Measurements from ENCODE around the gene NME4.

The NME4 gene

DNA sequence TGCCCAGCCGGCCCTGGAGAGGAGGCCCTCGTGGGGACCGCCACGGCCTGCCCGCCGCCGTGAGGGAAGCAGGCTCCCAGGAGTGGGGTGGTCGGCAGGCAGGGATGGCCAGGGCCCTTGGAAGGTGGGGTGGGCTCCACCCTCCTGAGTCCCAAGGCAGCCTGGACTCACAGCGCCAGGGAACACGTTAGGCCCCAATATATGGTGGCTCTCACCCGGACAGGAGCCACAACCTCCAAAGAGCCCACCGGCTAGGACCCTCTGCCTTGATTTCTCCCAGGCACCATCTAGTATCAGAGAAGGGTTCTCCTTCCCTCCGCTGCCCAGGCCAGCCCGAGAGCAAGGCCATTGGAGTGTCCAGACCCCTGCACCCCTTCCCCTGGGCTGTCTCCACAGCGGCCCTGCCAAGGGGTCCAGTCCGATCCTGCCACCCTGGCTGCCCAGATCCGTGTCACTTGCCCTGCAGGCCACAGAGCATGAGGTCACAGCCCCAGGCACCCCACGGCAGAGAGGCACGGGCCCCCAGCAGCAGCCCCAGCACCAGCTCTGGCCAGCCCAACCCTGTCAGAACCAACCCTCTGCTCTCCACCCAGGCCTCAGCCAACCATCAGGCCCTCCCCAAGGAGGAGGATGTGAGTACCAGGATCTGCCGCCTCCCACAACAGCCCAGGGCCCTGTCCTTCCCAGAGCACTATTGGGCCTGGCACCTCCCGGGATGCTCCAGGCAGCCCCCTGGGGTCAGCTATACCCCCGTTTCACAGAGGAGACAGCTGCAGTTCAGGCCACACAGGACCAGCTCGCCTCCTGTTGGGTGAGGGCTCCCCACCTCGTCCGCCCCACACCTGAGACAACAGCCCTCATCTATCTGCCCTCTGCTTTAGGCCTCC, 43.4 kb upstream of the NME4 start:
- H4K8ac ChIP-seq (ENCODE audit: low read depth, low read length): no peak overlapping the region
- H2BK5ac ChIP-seq (ENCODE audit: low read length): no peak overlapping the region
- H3K9me3 ChIP-seq (replicated peaks in 1 of 2; ENCODE audit: control insufficient read depth in 2 of 2, insufficient read depth in 1 of 2, low read depth in 1 of 2, low read length in 2 of 2): no peaks in the 10 kb centered on the region
- no peak overlapping the region for H2BK15ac ChIP-seq (ENCODE audit: low read length)
- no CpG with 5 or more reads among the region's 25 CpGs for WGBS, 2 donors (ENCODE audit: extremely low coverage in 2 of 2, insufficient read length in 2 of 2, insufficient replicate concordance in 1 of 2)
- peak overlapping the region; percentile 44 to 78 for H3K4me3 ChIP-seq (ENCODE audit: low read length in 2 of 2)
- peak overlapping the region; percentile 23 for H2AK5ac ChIP-seq (ENCODE audit: low read depth, low read length)
- peaks cover 0 to 5% of the 10 kb centered on the region in 2 donors for H3K4me1 ChIP-seq (ENCODE audit: control insufficient read depth in 2 of 2, insufficient read depth in 1 of 2, low read depth in 1 of 2, low read length in 2 of 2)
- H3K14ac ChIP-seq (ENCODE audit: low read length): no peak overlapping the region
- H3K4me2 ChIP-seq (ENCODE audit: insufficient read depth, low read length, poor library complexity, severe bottlenecking): peak overlapping the region; percentile 88
- no peak overlapping the region for H2BK120ac ChIP-seq (ENCODE audit: low read depth, low read length)
- peak overlapping the region; percentile 50 for H2BK12ac ChIP-seq (ENCODE audit: low read length)
- peak overlapping the region; percentile 93 for H3K18ac ChIP-seq (ENCODE audit: low read length)
- peak overlapping the region; percentile 92 for H2AFZ ChIP-seq (ENCODE audit: low read length)
- peak overlapping the region; percentile 68 for H4K91ac ChIP-seq (ENCODE audit: low read depth, low read length, poor library complexity)
- DNase-seq (ENCODE audit: low spot score): no peak
- peak overlapping the region; percentile 34 for H3K23ac ChIP-seq (ENCODE audit: low read depth, low read length, poor library complexity)
- peak overlapping the region; percentile 89 for H3K9ac ChIP-seq (ENCODE audit: low read depth, low read length, poor library complexity)
- peaks cover 0 to 12% (median 0%) of the 10 kb centered on the region in 3 experiments for H3K27me3 ChIP-seq (ENCODE audit: control insufficient read depth in 3 of 3, insufficient read depth in 3 of 3, low read depth in 1 of 3, low read length in 3 of 3)
- peaks cover 0 to 9% of the 10 kb centered on the region in 2 donors for H3K36me3 ChIP-seq (replicated peaks in 1 of 2; ENCODE audit: control insufficient read depth in 2 of 2, insufficient read depth in 2 of 2, low read length in 2 of 2)
- no peak overlapping the region for H3K4ac ChIP-seq (ENCODE audit: low read length)
- no peak overlapping the region for H3K27ac ChIP-seq (replicated peaks; ENCODE audit: low read length)
- peaks cover 7% of the 10 kb centered on the region for H3K79me1 ChIP-seq (ENCODE audit: low read depth, low read length)

DNA sequence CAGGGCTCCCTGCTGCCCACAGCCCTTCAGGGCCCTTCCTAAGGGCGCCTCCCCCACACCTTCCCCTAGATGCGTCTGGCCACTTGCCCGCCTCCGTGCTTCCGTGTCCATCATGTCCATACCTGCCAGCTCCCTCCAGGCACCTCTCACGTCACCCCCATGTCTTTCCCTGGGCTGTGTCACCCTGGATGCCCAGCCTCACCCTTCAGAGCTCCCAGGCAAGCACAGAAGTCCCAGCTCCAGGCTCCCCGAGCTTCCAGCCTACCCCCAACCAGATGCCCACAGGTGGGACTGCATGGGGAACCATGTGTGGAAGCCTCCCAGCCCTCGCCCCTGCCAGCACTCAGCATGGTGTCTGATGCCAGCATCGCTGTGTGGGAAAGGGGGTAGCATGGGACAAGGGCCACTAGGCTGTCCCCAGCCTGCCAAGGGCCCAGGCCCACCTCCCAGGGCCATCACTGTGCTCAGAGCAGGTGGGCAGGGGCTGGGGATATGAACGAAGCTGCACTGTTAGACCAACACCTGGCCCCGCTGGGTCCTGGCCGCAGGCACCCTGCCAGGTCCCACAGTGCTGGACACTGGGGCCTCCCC, 42.6 kb upstream of the NME4 start:
- H3K4me3 ChIP-seq (ENCODE audit: low read length in 2 of 2): no peak overlapping the region
- H3K18ac ChIP-seq (ENCODE audit: low read length): no peak overlapping the region
- WGBS, 2 donors (ENCODE audit: extremely low coverage in 2 of 2, insufficient read length in 2 of 2, insufficient replicate concordance in 1 of 2): no CpG with 5 or more reads among the region's 12 CpGs
- no peak overlapping the region for H2BK120ac ChIP-seq (ENCODE audit: low read depth, low read length)
- no peak overlapping the region for H4K8ac ChIP-seq (ENCODE audit: low read depth, low read length)
- no peak overlapping the region for H3K4me2 ChIP-seq (ENCODE audit: insufficient read depth, low read length, poor library complexity, severe bottlenecking)
- H4K91ac ChIP-seq (ENCODE audit: low read depth, low read length, poor library complexity): no peak overlapping the region
- peaks cover 0 to 5% of the 10 kb centered on the region in 2 donors for H3K4me1 ChIP-seq (ENCODE audit: control insufficient read depth in 2 of 2, insufficient read depth in 1 of 2, low read depth in 1 of 2, low read length in 2 of 2)
- no peaks in the 10 kb centered on the region for H3K9me3 ChIP-seq (replicated peaks in 1 of 2; ENCODE audit: control insufficient read depth in 2 of 2, insufficient read depth in 1 of 2, low read depth in 1 of 2, low read length in 2 of 2)
- peaks cover 0 to 9% of the 10 kb centered on the region in 2 donors for H3K36me3 ChIP-seq (replicated peaks in 1 of 2; ENCODE audit: control insufficient read depth in 2 of 2, insufficient read depth in 2 of 2, low read length in 2 of 2)
- no peak overlapping the region for H3K14ac ChIP-seq (ENCODE audit: low read length)
- peak overlapping the region; percentile 23 for H2AK5ac ChIP-seq (ENCODE audit: low read depth, low read length)
- H2AFZ ChIP-seq (ENCODE audit: low read length): no peak overlapping the region
- peaks cover 0 to 12% (median 0%) of the 10 kb centered on the region in 3 experiments for H3K27me3 ChIP-seq (ENCODE audit: control insufficient read depth in 3 of 3, insufficient read depth in 3 of 3, low read depth in 1 of 3, low read length in 3 of 3)
- no peak overlapping the region for H2BK5ac ChIP-seq (ENCODE audit: low read length)
- H3K23ac ChIP-seq (ENCODE audit: low read depth, low read length, poor library complexity): no peak overlapping the region
- H3K79me1 ChIP-seq (ENCODE audit: low read depth, low read length): peaks cover 7% of the 10 kb centered on the region
- no peak overlapping the region for H3K27ac ChIP-seq (replicated peaks; ENCODE audit: low read length)
- peak overlapping the region; percentile 50 for H2BK12ac ChIP-seq (ENCODE audit: low read length)
- H3K4ac ChIP-seq (ENCODE audit: low read length): no peak overlapping the region
- peak overlapping the region; percentile 5 for H2BK15ac ChIP-seq (ENCODE audit: low read length)
- DNase-seq (ENCODE audit: low spot score): no peak
- peak overlapping the region; percentile 50 for H3K9ac ChIP-seq (ENCODE audit: low read depth, low read length, poor library complexity)

DNA sequence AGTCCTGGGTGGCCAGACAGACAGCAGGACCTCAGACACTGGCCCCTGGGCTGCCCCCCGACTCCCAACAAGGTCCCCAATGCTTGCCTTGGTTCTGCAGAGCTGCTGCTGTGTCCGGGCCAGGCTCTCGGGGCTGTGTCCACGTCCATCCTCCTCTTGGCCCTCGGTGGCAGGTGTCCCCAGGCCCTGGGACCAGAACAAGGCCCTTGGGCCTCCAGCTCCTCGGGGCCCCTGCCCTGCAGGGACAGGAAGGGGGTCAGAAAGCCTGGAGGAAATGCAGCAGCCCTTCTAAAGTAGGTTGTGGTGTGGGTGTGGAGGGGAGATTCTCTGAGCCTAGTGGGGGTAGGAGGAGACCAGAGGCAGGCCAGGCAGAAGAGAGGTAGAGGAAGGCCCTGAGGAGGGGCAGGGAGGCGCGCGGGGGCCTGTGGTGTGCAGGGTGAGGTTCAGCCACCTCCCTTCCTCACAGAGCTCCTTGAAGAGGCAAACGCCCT, 42.0 kb upstream of the NME4 start:
- no peak overlapping the region for H3K4ac ChIP-seq (ENCODE audit: low read length)
- H4K91ac ChIP-seq (ENCODE audit: low read depth, low read length, poor library complexity): no peak overlapping the region
- no peak overlapping the region for H3K14ac ChIP-seq (ENCODE audit: low read length)
- H4K8ac ChIP-seq (ENCODE audit: low read depth, low read length): no peak overlapping the region
- peak overlapping the region; percentile 5 for H2BK15ac ChIP-seq (ENCODE audit: low read length)
- no peak overlapping the region for H3K27ac ChIP-seq (replicated peaks; ENCODE audit: low read length)
- peaks cover 0 to 9% of the 10 kb centered on the region in 2 donors for H3K36me3 ChIP-seq (replicated peaks in 1 of 2; ENCODE audit: control insufficient read depth in 2 of 2, insufficient read depth in 2 of 2, low read length in 2 of 2)
- no peak overlapping the region for H3K4me2 ChIP-seq (ENCODE audit: insufficient read depth, low read length, poor library complexity, severe bottlenecking)
- peak overlapping the region; percentile 50 for H3K9ac ChIP-seq (ENCODE audit: low read depth, low read length, poor library complexity)
- H3K23ac ChIP-seq (ENCODE audit: low read depth, low read length, poor library complexity): no peak overlapping the region
- H2BK12ac ChIP-seq (ENCODE audit: low read length): peak overlapping the region; percentile 30
- peaks cover 7% of the 10 kb centered on the region for H3K79me1 ChIP-seq (ENCODE audit: low read depth, low read length)
- H3K18ac ChIP-seq (ENCODE audit: low read length): no peak overlapping the region
- peak overlapping the region; percentile 3 for H2AK5ac ChIP-seq (ENCODE audit: low read depth, low read length)
- H2AFZ ChIP-seq (ENCODE audit: low read length): peak overlapping the region; percentile 40
- peaks cover 0 to 5% of the 10 kb centered on the region in 2 donors for H3K4me1 ChIP-seq (ENCODE audit: control insufficient read depth in 2 of 2, insufficient read depth in 1 of 2, low read depth in 1 of 2, low read length in 2 of 2)
- H3K27me3 ChIP-seq (ENCODE audit: control insufficient read depth in 3 of 3, insufficient read depth in 3 of 3, low read depth in 1 of 3, low read length in 3 of 3): peaks cover 0 to 12% (median 0%) of the 10 kb centered on the region in 3 experiments
- H3K9me3 ChIP-seq (replicated peaks in 1 of 2; ENCODE audit: control insufficient read depth in 2 of 2, insufficient read depth in 1 of 2, low read depth in 1 of 2, low read length in 2 of 2): no peaks in the 10 kb centered on the region
- no CpG with 5 or more reads among the region's 10 CpGs for WGBS, 2 donors (ENCODE audit: extremely low coverage in 2 of 2, insufficient read length in 2 of 2, insufficient replicate concordance in 1 of 2)
- H3K4me3 ChIP-seq (ENCODE audit: low read length in 2 of 2): no peak overlapping the region
- no peak for DNase-seq (ENCODE audit: low spot score)
- no peak overlapping the region for H2BK5ac ChIP-seq (ENCODE audit: low read length)
- H2BK120ac ChIP-seq (ENCODE audit: low read depth, low read length): no peak overlapping the region

DNA sequence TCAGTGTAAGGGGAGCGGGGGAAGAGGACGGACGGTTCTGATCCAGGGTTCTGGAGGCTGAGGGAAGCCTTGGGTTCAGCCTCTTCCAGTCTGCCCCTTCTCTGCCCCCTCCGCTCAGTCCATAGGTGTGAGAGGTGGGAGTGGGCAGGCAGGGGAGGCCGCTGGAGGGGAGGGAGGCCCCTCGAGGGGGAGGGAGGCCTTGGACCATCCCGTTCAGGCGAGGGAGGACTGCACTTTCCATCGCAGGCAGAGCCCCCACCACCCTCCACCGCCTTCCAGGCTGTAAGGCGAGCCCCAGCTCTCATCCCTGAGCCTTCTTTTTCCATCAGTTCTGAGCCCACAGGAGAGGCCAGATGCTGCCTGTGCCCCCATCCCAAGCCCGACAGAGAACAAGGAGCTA, 40.3 kb upstream of the NME4 start:
- Histone ChIP-seq H3K36me3 (replicated peaks in 1 of 2; ENCODE audit: control insufficient read depth in 2 of 2, insufficient read depth in 2 of 2, low read length in 2 of 2) (no peaks in the 10 kb centered on the region), H3K9ac (ENCODE audit: low read depth, low read length, poor library complexity) (peak overlapping the region; percentile 38), H3K18ac (ENCODE audit: low read length) (peak overlapping the region; percentile 8), H2AK5ac (ENCODE audit: low read depth, low read length) (peak overlapping the region; percentile 81), H3K79me1 (ENCODE audit: low read depth, low read length) (peaks cover 7% of the 10 kb centered on the region), H3K4me2 (ENCODE audit: insufficient read depth, low read length, poor library complexity, severe bottlenecking) (no peak overlapping the region), H2AFZ (ENCODE audit: low read length) (no peak overlapping the region), H3K4me3 (ENCODE audit: low read length in 2 of 2) (no peak overlapping the region), H4K8ac (ENCODE audit: low read depth, low read length) (no peak overlapping the region), H2BK12ac (ENCODE audit: low read length) (no peak overlapping the region), H4K91ac (ENCODE audit: low read depth, low read length, poor library complexity) (no peak overlapping the region), H3K27me3 (ENCODE audit: control insufficient read depth in 3 of 3, insufficient read depth in 3 of 3, low read depth in 1 of 3, low read length in 3 of 3) (peaks cover 0 to 12% (median 2%) of the 10 kb centered on the region in 3 experiments), H3K23ac (ENCODE audit: low read depth, low read length, poor library complexity) (no peak overlapping the region), H2BK15ac (ENCODE audit: low read length) (peak overlapping the region; percentile 75), H3K4ac (ENCODE audit: low read length) (peak overlapping the region; percentile 66), H3K27ac (replicated peaks; ENCODE audit: low read length) (no peak overlapping the region), H2BK120ac (ENCODE audit: low read depth, low read length) (no peak overlapping the region), H3K14ac (ENCODE audit: low read length) (peak overlapping the region; percentile 4), H2BK5ac (ENCODE audit: low read length) (peak overlapping the region; percentile 75), H3K9me3 (replicated peaks in 1 of 2; ENCODE audit: control insufficient read depth in 2 of 2, insufficient read depth in 1 of 2, low read depth in 1 of 2, low read length in 2 of 2) (no peaks in the 10 kb centered on the region), H3K4me1 (ENCODE audit: control insufficient read depth in 2 of 2, insufficient read depth in 1 of 2, low read depth in 1 of 2, low read length in 2 of 2) (peaks cover 0 to 9% of the 10 kb centered on the region in 2 donors)
- no CpG with 5 or more reads among the region's 12 CpGs for WGBS, 2 donors (ENCODE audit: extremely low coverage in 2 of 2, insufficient read length in 2 of 2, insufficient replicate concordance in 1 of 2)
- no peak for DNase-seq (ENCODE audit: low spot score)

Measured in neuronal stem cell (in vitro differentiated cells).